ENCODE data around the gene OOSP2. TPM values are rescaled to one million over a fixed set of nuclear protein-coding genes. Genes with fewer than 3 reads are reported as not detected.
"Not testable (repeated sequence)": the region's sequence is repeated elsewhere in the genome, so short reads cannot be mapped to it uniquely, and the experiment has no call there.

OOSP2 gene
- total and polyA plus RNA-seq, 2 of the 4 experiments (the other 2 are of a cell fraction), result not detected

GRCh38 chr11:60020376-60020775 lies 19.8 kb upstream of the OOSP2 start:
- H4K8ac ChIP-seq (ENCODE audit: low read depth in 2 of 2, low read length in 2 of 2); H4K5ac ChIP-seq (ENCODE audit: low read depth, low read length); H3K18ac ChIP-seq (ENCODE audit: low read depth, low read length); H3K9me1 ChIP-seq (ENCODE audit: insufficient read depth, low read length); H2AK5ac ChIP-seq (ENCODE audit: low read depth, low read length); BruUV-seq (replicated peaks); intact Hi-C loops (cut with micrococcal nuclease); H3K9ac ChIP-seq (ENCODE audit: low read depth, low read length); H2AK9ac ChIP-seq (replicated peaks; ENCODE audit: low read depth, low read length, poor library complexity); H2BK120ac ChIP-seq (ENCODE audit: low read depth, low read length); H4K20me1 ChIP-seq (ENCODE audit: insufficient read depth, low read length); H3K23ac ChIP-seq (ENCODE audit: low read depth, low read length); H3K27me3 ChIP-seq (ENCODE audit: control insufficient read depth, insufficient read depth, low read length); POLR2A ChIA-PET (ENCODE audit: unreplicated experiment); H3K36me3 ChIP-seq (ENCODE audit: control insufficient read depth, insufficient read depth, low read length); H3K79me1 ChIP-seq (ENCODE audit: low read depth in 1 of 2, low read length in 2 of 2); H3K4me1 ChIP-seq (ENCODE audit: control insufficient read depth, insufficient read depth, low read length); H2AFZ ChIP-seq (replicated peaks; ENCODE audit: low read length, poor library complexity); H2BK5ac ChIP-seq (ENCODE audit: low read depth, low read length, poor library complexity, severe bottlenecking); in situ Hi-C loops (cut with MboI; ENCODE audit: low sequenced_read_pairs); H3K27ac ChIP-seq (ENCODE audit: insufficient read depth, low read length); H3K14ac ChIP-seq (replicated peaks; ENCODE audit: low read depth, low read length); dilution Hi-C loops (cut with HindIII; ENCODE audit: low sequenced_read_pairs, unreplicated experiment); H3K4me2 ChIP-seq (ENCODE audit: low read depth, low read length); CTCF ChIA-PET; H3K9me3 ChIP-seq (ENCODE audit: control insufficient read depth, insufficient read depth, low read length); ATAC-seq (ENCODE audit: low read depth); H3K56ac ChIP-seq (ENCODE audit: extremely low read depth, insufficient read depth, low read length); H3K4ac ChIP-seq (ENCODE audit: low read depth, low read length); DNase-seq; H3K4me3 ChIP-seq (ENCODE audit: insufficient read depth, low read depth, low read length); H4K91ac ChIP-seq (ENCODE audit: insufficient read depth, low read depth, low read length); H2BK15ac ChIP-seq (ENCODE audit: low read depth, low read length); H2BK20ac ChIP-seq (ENCODE audit: low read depth, low read length): not testable (repeated sequence)
- WGBS, 2 experiments (ENCODE audit: extremely low coverage in 2 of 2, insufficient read length in 1 of 2), result 76% methylated on average over 12 of the region's 27 CpGs; no CpG with 5 or more reads in 1 of the 2 experiments
